Left renal cortex interstitium (tissue), 4 donors: Measurements from ENCODE around the gene DMBX1. TPM values are rescaled to one million over a fixed set of nuclear protein-coding genes. Genes with fewer than 3 reads are reported as not detected.

ENCODE experiments used
- DNase-seq, 4 donors: peaks; one replicate each; pipeline ENCODE4 v3.0.0-alpha.2; 2013; ENCODE audit warnings: low read depth in 4 of 4, low spot score in 2 of 4, missing footprints in 1 of 4
- polyA plus RNA-seq, 4 donors: library from polyadenylated mRNA; unstranded; fragments of 120-200 nt; gene quantifications; one replicate each; pipeline ENCODE4 v1.2.1, GENCODE V29; 2013; ENCODE audit not compliant: insufficient read length in 4 of 4

Gene DMBX1
- polyA plus RNA-seq, 4 donors = 0.09 TPM; not detected in 3

GRCh38 chr1:46458846-46459245, 30.8 kb upstream of the DMBX1 start:
- no peak for DNase-seq

- DNase-seq = no peak
Observed at GRCh38 chr1:46459315-46459714, 30.3 kb upstream of the DMBX1 start.

GRCh38 chr1:46461017-46461808, 28.4 kb upstream of the DMBX1 start:
- DNase-seq = no peak

DNA sequence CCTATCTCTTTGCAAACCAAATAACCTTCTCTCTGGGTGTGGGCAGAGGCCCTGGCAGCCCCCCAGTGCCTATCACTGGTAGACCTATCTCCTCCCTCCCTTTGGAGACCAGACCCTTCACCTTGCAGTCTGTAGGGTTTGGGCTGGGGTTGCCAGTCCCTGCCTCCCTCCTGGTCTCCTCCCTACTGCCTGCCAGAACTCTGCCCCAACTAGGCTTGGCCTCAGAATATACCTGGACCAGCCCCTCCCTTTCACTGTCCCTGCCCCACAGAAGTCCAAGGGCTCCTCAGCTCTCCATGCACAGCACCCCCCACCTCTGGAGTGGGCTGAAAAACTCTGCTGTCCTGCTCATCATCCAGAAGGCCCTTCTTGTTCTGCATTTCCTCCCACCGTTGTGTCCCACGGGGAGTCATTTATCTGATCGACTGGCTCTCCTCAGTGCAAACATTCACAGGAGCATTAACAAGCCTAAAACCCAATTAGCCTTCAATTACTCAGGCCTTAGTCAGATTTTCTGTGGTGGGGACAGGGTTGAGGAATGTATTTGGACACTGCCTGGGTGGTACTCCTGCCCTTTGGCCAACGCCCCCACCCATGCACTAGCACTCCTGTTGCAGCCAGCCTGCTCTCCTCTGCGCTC, 27.7 kb upstream of the DMBX1 start:
- no peak for DNase-seq

DNA sequence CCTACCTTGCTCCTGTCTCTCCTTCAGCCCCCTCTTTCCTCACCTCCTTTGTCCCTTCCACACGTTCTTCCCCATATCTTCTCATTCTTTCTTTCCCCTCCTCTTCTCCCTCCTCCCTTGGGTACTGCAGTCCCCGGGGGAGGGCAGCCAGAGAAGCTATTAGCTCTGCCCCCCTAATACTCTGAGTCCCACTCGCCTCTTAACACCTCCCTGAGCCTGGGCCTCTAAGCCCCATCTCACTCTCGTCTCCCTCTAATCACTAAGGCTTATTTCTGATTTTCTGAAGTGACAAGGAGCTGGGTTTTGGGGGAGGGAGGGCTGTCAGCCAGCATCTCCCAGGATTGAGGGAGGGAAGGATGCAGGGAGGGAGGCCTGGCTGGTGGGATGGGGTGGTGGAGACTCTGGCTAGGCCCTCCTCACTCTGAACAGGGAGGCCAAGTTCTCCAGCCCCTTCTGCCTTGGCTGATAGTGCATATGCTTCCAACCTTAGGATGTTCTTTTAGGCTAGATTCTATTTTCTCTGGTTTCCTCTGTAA, 25.6 kb upstream of the DMBX1 start:
- DNase-seq = no peak

- no peak for DNase-seq
Observed at GRCh38 chr1:46464915-46465314, 24.7 kb upstream of the DMBX1 start.

- DNase-seq = no peak
Observed at GRCh38 chr1:46465981-46466476, 23.6 kb upstream of the DMBX1 start.

DNA sequence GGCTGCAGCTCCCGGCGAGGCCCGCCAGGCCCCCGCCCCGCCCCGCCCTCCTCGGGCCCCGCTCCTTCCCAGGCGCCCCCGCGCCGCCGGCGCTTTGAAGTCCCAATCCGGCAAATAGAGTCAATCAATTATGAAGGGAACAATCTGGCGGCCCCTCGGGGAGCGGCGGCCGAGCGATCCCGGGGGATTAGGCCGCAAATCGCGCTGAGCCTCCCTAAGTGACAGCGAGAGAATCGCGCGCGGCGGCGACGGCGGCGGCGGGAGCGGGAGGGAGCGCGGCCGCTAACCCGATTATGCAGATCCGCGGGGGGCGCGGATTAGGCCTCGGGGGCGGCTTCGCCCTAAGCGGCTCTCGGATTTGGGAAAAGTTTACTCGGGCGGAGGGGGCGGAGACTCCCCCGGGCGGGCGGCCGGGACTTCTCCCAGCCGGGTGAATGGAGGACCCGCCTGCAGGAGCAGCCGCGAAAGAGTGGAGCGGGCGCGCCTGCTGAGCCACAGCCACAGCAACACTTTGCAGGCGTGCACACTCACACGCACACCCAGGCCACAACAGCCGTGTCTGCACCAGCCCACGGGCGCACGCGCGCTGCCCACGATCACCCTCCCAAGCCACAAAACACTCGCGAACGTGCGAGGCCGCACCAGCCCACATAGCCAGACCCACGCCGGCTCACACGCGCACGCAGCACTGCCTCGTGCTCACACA, 23.0 kb upstream of the DMBX1 start:
- no peak for DNase-seq

DNA sequence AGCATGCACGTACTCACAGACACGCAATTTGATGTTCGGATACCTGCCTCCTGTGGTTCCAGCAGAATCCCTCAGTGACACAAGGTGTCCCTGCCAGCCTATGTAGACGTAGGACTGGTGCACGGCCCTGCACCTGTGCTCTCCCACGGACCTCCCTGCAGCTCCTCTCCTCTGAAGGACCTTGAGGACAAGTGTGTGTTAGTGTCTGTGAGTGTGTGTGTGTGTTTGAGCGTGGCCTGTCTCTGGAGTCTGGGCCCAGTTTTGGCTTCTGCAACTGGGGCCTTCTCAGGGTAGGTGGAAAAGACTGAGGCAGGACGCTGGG, 22.5 kb upstream of the DMBX1 start:
- DNase-seq = no peak

GRCh38 chr1:46469881-46470280, 19.8 kb upstream of the DMBX1 start:
- DNase-seq = no peak

GRCh38 chr1:46471848-46472492, 17.7 kb upstream of the DMBX1 start:
- DNase-seq = no peak

DNA sequence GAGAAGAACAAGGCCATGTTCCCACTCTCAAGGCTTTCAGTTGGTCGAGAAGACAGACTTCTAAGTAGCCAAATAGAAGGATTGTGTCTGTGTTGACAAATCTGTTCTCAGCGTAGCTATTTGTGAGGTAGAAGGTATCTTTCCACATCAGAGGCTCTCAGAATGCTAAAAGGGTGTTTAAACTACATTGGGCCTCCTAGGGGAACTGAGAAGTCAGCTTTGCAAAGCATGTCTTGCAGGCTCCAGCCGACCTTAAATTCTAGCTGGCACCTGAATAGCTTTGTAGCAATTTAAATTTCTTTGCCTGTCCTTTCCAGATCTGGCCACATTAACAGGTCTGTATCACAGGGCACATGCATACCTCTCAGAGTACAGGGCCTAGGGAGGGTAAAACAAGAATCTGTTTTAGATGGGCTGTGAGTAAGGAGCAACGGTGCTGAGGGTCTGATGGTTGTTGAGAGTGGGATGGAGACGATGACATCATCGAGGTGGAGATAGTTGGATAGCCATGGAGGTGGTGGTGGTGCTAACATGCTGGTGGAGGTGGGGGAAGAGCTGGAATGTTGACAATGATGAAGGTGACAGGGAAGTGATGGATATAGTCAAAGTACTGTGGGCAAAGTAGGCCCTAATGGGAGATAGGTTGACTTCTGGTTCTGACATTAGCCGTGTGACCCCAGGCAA, 17.0 kb upstream of the DMBX1 start:
- no peak for DNase-seq

GRCh38 chr1:46473991-46474390, 15.6 kb upstream of the DMBX1 start:
- no peak for DNase-seq

DNA sequence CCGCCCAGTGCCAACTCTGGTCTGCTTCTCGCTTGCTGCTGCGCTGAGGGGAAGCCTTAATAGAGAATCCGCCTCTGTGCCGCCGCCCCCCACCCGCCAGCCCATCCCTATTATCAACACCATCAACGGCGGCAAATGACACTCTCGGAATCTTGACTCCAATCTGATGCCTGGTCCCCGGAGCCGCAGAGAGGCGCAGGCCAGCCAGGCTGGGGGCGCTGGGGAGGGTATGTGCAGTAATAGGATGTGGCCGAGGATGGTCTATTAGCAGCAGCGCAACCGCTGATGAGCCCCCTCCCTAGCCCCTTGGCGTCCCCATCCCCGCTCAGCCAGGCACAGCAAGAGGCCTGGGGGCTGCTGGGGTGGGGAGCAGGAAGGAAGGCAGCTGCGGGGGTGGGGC, 15.1 kb upstream of the DMBX1 start:
- no peak for DNase-seq

- DNase-seq = no peak
Observed at GRCh38 chr1:46476673-46477072, 13.0 kb upstream of the DMBX1 start.

- peak in 1 of 4 donors; percentile 36 for DNase-seq
Observed at GRCh38 chr1:46477153-46477929, 12.3 kb upstream of the DMBX1 start.

DNA sequence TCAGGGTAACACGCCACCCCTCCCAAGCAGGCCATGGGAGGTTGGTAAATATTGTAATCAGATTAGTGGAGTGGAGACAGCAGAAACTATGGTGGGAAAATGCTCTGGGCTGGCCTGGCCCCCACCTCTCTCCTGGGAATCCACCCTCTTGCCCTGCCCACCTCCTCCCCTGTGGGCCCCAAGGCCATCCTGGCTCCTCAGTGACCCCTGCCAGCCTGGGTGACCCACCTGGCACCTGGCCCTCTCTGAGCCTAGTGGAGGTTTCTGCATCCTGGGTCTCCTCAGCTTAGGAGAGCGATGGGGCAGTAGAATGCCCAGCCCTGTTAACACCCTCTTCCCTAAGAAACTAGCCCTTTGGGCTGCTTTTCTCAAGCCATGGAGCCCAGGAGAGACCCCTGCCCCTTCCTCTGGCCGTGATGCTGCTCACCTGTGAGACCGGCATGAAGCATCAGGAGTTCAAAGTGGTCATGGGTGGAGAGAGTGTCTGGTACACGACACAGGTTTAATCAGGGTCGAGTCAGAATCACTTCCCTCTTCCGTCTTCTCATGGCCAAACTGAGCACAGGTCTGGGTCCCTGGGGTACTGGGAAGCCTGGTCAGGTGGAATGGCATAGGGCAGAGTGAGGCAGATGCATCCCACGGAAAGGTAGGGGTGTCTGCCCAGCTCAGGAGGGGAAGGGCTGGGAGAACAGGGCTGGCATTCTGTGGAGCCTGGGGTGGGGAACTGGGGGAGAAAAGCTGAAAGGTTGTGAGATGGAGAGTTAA, 10.7 kb upstream of the DMBX1 start:
- no peak for DNase-seq

DNA sequence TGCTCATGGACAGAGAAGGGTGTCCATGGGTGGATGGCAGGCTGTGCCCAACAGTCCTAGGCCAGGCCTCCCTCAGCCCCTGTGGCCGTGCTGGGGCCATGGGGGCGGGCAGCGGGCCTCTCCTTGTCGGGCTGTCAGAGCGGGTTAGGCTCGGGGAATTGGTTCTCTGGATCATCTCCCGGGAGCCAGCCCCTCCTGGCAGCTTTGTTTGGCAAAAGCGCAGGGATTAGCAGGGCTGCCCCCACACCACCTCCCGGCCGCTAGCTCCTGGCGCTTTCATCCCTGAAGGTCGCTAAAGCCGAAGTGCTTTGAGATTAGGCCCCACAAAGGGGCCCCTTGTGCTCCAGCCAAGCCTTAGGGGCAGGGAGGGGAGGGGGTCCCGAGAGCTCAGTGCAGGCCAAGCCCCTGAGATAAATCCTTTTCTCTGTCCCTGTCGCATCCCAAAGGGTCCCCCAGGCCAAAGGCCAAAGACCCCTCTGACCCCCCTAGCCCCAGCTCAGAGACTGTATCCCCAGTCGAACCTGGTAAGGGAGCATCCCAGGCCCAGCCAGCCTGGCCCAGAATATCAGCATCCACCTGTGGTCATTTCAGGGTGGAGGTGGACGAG, 9.8 kb upstream of the DMBX1 start:
- no peak for DNase-seq
